A549 (cell line): ENCODE results near the gene C4orf33. TPM values are rescaled to one million over a fixed set of nuclear protein-coding genes. Genes with fewer than 3 reads are reported as not detected.

Experiments
- ATAC-seq, 2 experiments: fragments of 200-7000 bp in 1 of 2; fragments of >200 bp in 1 of 2; cut with Nextera tagmentation in 1 of 2; cut with Tn5 transposase in 1 of 2; 3 replicates each; pipeline versions ENCODE4 v1.8.0 to v1.9.1; 2018 to 2020; ENCODE audit warnings: mild to moderate bottlenecking in 1 of 2, moderate library complexity in 1 of 2
- CTCF ChIA-PET: fragments of 300-600 bp; sonication (Branson Sonifier 250); formaldehyde crosslinking; extraction: SDS; loops from one replicate; lab custom pipeline; 2021; ENCODE audit warnings: antibody characterized with exemption, inconsistent platforms; lab: Yijun Ruan, JAX
- POLR2A ChIA-PET: fragments of 350-600 bp; formaldehyde crosslinking; extraction: SDS; loops from one replicate; lab custom pipeline; 2021; ENCODE audit warnings: antibody characterized with exemption, inconsistent platforms; lab: Yijun Ruan, JAX
- DNase-seq, 2 experiments: peaks; one replicate each; pipeline versions ENCODE4 v3.0.0 to v3.0.0-alpha.2; 2011 to 2016; ENCODE audit warnings: low read depth in 1 of 2, low spot score in 1 of 2
- FAIRE-seq: peaks from 2 replicates; lab custom pipeline; 2011; peaks lifted over from hg19 to GRCh38; lab: Jason Lieb, UNC
- H3K27ac ChIP-seq, 2 experiments: fragments of >200 bp; sonication (Bioruptor Twin); formaldehyde crosslinking; 3 replicates each; pipeline ENCODE4 v1.5.1; 2016 to 2017
- H3K4me1 ChIP-seq: fragments of >200 bp; sonication (Bioruptor Twin); formaldehyde crosslinking; 3 replicates; pipeline ENCODE4 v1.6.1; 2016
- H3K4me2 ChIP-seq: fragments of >200 bp; sonication (Bioruptor Twin); formaldehyde crosslinking; 3 replicates; pipeline ENCODE4 v1.6.1; 2016
- H3K4me3 ChIP-seq: fragments of >200 bp; sonication (Bioruptor Twin); formaldehyde crosslinking; 3 replicates; pipeline ENCODE4 v1.5.1; 2016
- H3K9me3 ChIP-seq: fragments of >200 bp; sonication (Bioruptor Twin); formaldehyde crosslinking; 3 replicates; pipeline ENCODE4 v1.6.1; 2016
- CBX8 ChIP-seq: fragments of 200-600 bp; sonication (generic); IDR thresholded peaks from 2 replicates; pipeline ENCODE4 v1.6.1; 2016
- CHD2 ChIP-seq: fragments of 150-350 bp; IDR thresholded peaks from 2 replicates; pipeline ENCODE4 v1.6.1; 2014; ENCODE audit warnings: low read length; ENCODE audit not compliant: partially characterized antibody
- EP300 ChIP-seq, 2 experiments: fragments of >200 bp; sonication (Bioruptor Twin); formaldehyde crosslinking; IDR thresholded peaks; 2 replicates in 1 of 2; 3 replicates in 1 of 2; pipeline ENCODE4 v1.6.1; 2016 to 2017
- FOSB ChIP-seq: fragments of 250-450 bp; sonication (Bioruptor Pico); IDR thresholded peaks from 2 replicates; pipeline ENCODE4 v1.5.0; 2020; ENCODE audit warnings: mild to moderate bottlenecking, moderate library complexity
- HEYL ChIP-seq: fragments of 250-450 bp; sonication (Bioruptor Pico); IDR thresholded peaks from 2 replicates; pipeline ENCODE4 v1.8.0; 2021; ENCODE audit warnings: mild to moderate bottlenecking, moderate library complexity
- HOXB13 ChIP-seq: fragments of 250-450 bp; sonication (Bioruptor Pico); IDR thresholded peaks from 2 replicates; pipeline ENCODE4 v1.5.0; 2020; ENCODE audit warnings: low read depth, mild to moderate bottlenecking, moderate library complexity
- JUN ChIP-seq, 2 experiments: fragments of >200 bp; sonication (Bioruptor Twin); formaldehyde crosslinking; IDR thresholded peaks; 2 replicates in 1 of 2; 3 replicates in 1 of 2; pipeline ENCODE4 v1.6.1; 2016 to 2017
- MAZ ChIP-seq: fragments of 150-350 bp; IDR thresholded peaks from 2 replicates; pipeline ENCODE4 v1.6.1; 2014; ENCODE audit warnings: antibody characterized with exemption, low read depth, low read length, borderline replicate concordance
- NPAS2 ChIP-seq: fragments of 250-450 bp; sonication (Bioruptor Pico); IDR thresholded peaks from 2 replicates; pipeline ENCODE4 v1.8.0; 2022; ENCODE audit warnings: mild to moderate bottlenecking, moderate library complexity, borderline replicate concordance
- NR3C1 ChIP-seq: fragments of >200 bp; sonication (Bioruptor Twin); formaldehyde crosslinking; IDR thresholded peaks from 3 replicates; pipeline ENCODE4 v1.6.1; 2017
- POLR2AphosphoS2 ChIP-seq: conservative IDR thresholded peaks from 2 replicates; pipeline ENCODE4 v1.6.1; 2012; ENCODE audit warnings: low read length, improper control_type of control experiment, inconsistent platforms
- RAD21 ChIP-seq, 2 experiments: fragments of >200 bp in 1 of 2; sonication (Bioruptor Twin) in 1 of 2; formaldehyde crosslinking in 1 of 2; IDR thresholded peaks in 1 of 2; conservative IDR thresholded peaks in 1 of 2; 2 replicates in 1 of 2; 3 replicates in 1 of 2; pipeline ENCODE4 v1.6.1; 2012 to 2018; ENCODE audit warnings: inconsistent platforms in 1 of 2
- RARB ChIP-seq: fragments of 250-450 bp; sonication (Bioruptor Pico); IDR thresholded peaks from 2 replicates; pipeline ENCODE4 v1.8.0; 2021; ENCODE audit warnings: mild to moderate bottlenecking, moderate library complexity
- SREBF2 ChIP-seq: fragments of 450-650 bp; IDR thresholded peaks from 2 replicates; pipeline ENCODE4 v1.6.1; 2014; ENCODE audit warnings: mild to moderate bottlenecking, moderate library complexity
- USF2 ChIP-seq: fragments of 450-650 bp; IDR thresholded peaks from 2 replicates; pipeline ENCODE4 v1.6.1; 2014; ENCODE audit warnings: antibody characterized with exemption
- ZFP36 ChIP-seq: fragments of 450-650 bp; IDR thresholded peaks from 2 replicates; pipeline ENCODE4 v1.6.1; 2014; ENCODE audit warnings: borderline replicate concordance; ENCODE audit not compliant: partially characterized antibody
- WGBS: methylation state at CpG from one replicate; pipeline ENCODE4 v1.1.6; 2017; ENCODE audit errors: missing lambda C conversion rate; 5-methylcytosine and 5-hydroxymethylcytosine counted together
- polyA plus RNA-seq, 4 experiments: library from polyadenylated mRNA; depleted of rRNA in 3 of 4; stranded (reverse); fragments of >200 nt; fragmentation: RNase III in 1 of 4; extraction: RNeasy Plus Mini Kit Qiagen cat#74134 plus additional on column Dnase treatment in 1 of 4; gene quantifications; 2 replicates in 3 of 4; 3 replicates in 1 of 4; pipeline ENCODE4 v1.2.3, GENCODE V29; 2011 to 2017
- TF ChIP-seq, protein P1 (sequence below): fragments of 200-600 bp; sonication (generic); IDR thresholded peaks from 2 replicates; pipeline ENCODE4 v1.6.1; 2016; ENCODE audit warnings: antibody characterized with exemption, mild to moderate bottlenecking, moderate library complexity
- TF ChIP-seq, protein P2 (sequence below): fragments of >200 bp; sonication (Bioruptor Twin); formaldehyde crosslinking; IDR thresholded peaks from 2 replicates; pipeline ENCODE4 v1.6.1; 2016
- TF ChIP-seq, protein P3 (sequence below): IDR thresholded peaks from 2 replicates; pipeline ENCODE4 v1.6.1; 2012; ENCODE audit warnings: low read depth, borderline replicate concordance

C4orf33 gene
- polyA plus RNA-seq, 2 of the 4 experiments (the other 2 are of a cell fraction), result 8.6 to 18.8 TPM

DNA sequence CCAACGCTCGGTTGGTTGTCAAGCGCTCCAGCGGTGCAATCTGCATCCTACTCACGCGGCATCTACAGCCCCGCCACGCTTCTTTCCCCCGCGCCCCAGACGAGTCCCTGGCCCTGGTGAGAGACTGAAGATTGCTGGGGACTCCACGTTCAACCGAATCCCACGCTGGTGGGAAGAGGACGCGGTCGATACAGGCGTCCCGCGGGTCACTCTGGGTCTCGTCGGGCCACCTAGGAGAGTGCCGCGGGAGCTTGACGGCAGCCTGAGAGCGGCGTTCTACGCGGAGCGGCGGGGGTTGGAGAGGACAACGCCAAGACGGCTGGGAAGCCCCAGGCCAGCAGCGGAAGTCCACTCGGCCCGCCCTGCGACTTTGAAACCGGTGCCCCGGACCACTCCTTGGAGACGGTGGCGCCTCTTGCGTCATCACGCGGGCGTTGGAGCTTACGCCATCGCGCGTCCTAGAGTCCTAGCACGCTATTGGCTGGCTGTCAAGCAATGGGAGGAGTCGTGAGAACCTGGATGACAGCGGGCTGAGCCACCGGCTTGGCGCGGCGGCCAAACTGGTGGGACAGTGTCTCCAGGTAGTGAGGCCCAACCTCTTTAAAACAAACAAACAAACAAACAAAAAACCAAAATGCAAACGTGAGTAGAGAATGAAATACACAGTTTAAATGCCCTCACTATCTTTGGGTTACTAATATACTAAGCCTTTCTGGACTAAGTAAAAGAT lies 2.6 kb upstream of the C4orf33 start, which contains the start of gene SCLT1 (continued):
- TF ChIP-seq, protein P1, sequence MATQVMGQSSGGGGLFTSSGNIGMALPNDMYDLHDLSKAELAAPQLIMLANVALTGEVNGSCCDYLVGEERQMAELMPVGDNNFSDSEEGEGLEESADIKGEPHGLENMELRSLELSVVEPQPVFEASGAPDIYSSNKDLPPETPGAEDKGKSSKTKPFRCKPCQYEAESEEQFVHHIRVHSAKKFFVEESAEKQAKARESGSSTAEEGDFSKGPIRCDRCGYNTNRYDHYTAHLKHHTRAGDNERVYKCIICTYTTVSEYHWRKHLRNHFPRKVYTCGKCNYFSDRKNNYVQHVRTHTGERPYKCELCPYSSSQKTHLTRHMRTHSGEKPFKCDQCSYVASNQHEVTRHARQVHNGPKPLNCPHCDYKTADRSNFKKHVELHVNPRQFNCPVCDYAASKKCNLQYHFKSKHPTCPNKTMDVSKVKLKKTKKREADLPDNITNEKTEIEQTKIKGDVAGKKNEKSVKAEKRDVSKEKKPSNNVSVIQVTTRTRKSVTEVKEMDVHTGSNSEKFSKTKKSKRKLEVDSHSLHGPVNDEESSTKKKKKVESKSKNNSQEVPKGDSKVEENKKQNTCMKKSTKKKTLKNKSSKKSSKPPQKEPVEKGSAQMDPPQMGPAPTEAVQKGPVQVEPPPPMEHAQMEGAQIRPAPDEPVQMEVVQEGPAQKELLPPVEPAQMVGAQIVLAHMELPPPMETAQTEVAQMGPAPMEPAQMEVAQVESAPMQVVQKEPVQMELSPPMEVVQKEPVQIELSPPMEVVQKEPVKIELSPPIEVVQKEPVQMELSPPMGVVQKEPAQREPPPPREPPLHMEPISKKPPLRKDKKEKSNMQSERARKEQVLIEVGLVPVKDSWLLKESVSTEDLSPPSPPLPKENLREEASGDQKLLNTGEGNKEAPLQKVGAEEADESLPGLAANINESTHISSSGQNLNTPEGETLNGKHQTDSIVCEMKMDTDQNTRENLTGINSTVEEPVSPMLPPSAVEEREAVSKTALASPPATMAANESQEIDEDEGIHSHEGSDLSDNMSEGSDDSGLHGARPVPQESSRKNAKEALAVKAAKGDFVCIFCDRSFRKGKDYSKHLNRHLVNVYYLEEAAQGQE, result no peak
- TF ChIP-seq CHD2 (no peak), JUN (IDR thresholded peaks at IDR 0.05) (peak in 1 of 2 experiments; percentile 60; a peak in 3 of 5 replicates), USF2 (no peak)

DNA sequence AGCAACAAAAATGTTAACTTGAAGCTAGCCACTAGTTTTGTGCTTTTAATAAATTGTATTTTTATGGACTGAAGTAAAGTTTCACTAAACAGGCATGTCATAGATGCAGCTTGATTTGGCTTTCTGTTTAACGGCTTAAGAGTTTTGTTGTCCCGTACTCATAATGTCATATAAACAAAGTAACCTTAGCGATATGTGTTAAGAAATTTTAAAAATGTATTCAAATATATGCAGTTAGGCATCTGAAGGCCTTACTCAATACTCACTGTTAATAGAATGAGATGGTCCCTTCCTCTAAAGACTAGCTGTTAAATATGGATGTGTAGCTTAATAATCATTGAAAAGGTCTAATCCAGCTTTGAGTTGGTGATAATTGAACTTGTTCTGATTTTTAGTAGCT lies 1.6 kb upstream of the C4orf33 start:
- no peak for DNase-seq
- TF ChIP-seq, protein P1, result no peak
- TF ChIP-seq RAD21 (conservative IDR thresholded peaks at IDR 0.05 in 1 of 2, IDR thresholded peaks at IDR 0.05 in 1 of 2) (no peak), RARB (CRISPR knock-in tag) (no peak), SREBF2 (no peak), NR3C1 (no peak), FOSB (no peak), POLR2AphosphoS2 (no peak), EP300 (IDR thresholded peaks at IDR 0.05) (no peak), NPAS2 (CRISPR knock-in tag) (no peak), CBX8 (no peak), MAZ (no peak), HEYL (CRISPR knock-in tag) (no peak), HOXB13 (CRISPR knock-in tag) (no peak), ZFP36 (no peak)
- TF ChIP-seq, protein P2, sequence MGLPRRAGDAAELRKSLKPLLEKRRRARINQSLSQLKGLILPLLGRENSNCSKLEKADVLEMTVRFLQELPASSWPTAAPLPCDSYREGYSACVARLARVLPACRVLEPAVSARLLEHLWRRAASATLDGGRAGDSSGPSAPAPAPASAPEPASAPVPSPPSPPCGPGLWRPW, result no peak
- TF ChIP-seq, protein P3, sequence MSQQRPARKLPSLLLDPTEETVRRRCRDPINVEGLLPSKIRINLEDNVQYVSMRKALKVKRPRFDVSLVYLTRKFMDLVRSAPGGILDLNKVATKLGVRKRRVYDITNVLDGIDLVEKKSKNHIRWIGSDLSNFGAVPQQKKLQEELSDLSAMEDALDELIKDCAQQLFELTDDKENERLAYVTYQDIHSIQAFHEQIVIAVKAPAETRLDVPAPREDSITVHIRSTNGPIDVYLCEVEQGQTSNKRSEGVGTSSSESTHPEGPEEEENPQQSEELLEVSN, result no peak
- Histone ChIP-seq H3K27ac (no peak overlapping the region), H3K4me2 (peak overlapping the region; percentile 67), H3K4me1 (peaks cover 9% of the 10 kb centered on the region; the same call in 2 of the 3 replicates), H3K4me3 (no peak overlapping the region), H3K9me3 (no peaks in the 10 kb centered on the region)
- ChIA-PET POLR2A (interaction anchor here (1.2 kb wide), 1 partner anchor 282 kb away, joined by 3 read pairs; no protein-coding TSS in a partner anchor), CTCF (interaction anchor here (0.9 kb wide), 1 partner anchor 17 kb away, joined by 4 read pairs; no protein-coding TSS in a partner anchor)
- no peak for ATAC-seq
- FAIRE-seq, result no peak
- 80% methylated on average over 3 of the region's 3 CpGs for WGBS
